Skeletal muscle tissue (tissue), 4 donors: ENCODE data around the gene SNRPN. TPM values are rescaled to one million over a fixed set of nuclear protein-coding genes. Genes with fewer than 3 reads are reported as not detected.
A peak's percentile ranks its signal among the peaks of the same experiment; 100 is the strongest.
"Not testable (repeated sequence)": the region's sequence is repeated elsewhere in the genome, so short reads cannot be mapped to it uniquely, and the experiment has no call there.

Source experiments
- H3K27ac ChIP-seq: one replicate; pipeline ENCODE4 v1.7.0; 2013; ENCODE audit warnings: mild to moderate bottlenecking, low read depth, low read length, inconsistent platforms
- H3K27me3 ChIP-seq, 3 donors: one replicate each; pipeline ENCODE4 v1.7.0; 2013; ENCODE audit warnings: low read length in 3 of 3; ENCODE audit not compliant: control insufficient read depth in 3 of 3, insufficient read depth in 3 of 3
- H3K36me3 ChIP-seq, 3 donors: one replicate each; pipeline ENCODE4 v1.7.0; 2013; ENCODE audit warnings: low read length in 3 of 3; ENCODE audit not compliant: control insufficient read depth in 3 of 3, insufficient read depth in 3 of 3
- H3K4me1 ChIP-seq, 3 donors: one replicate each; pipeline ENCODE4 v1.7.0; 2013; ENCODE audit warnings: low read length in 3 of 3, mild to moderate bottlenecking in 3 of 3; ENCODE audit not compliant: control insufficient read depth in 3 of 3, insufficient read depth in 3 of 3
- H3K4me3 ChIP-seq, 3 donors: one replicate each; pipeline ENCODE4 v1.7.0; 2013; ENCODE audit warnings: low read length in 3 of 3
- H3K9ac ChIP-seq, 3 donors: one replicate each; pipeline ENCODE4 v1.7.0; 2013; ENCODE audit warnings: low read length in 3 of 3, mild to moderate bottlenecking in 3 of 3, moderate library complexity in 2 of 3, low read depth in 1 of 3
- H3K9me3 ChIP-seq, 3 donors: one replicate each; pipeline ENCODE4 v1.7.0; 2013; ENCODE audit warnings: low read length in 3 of 3; ENCODE audit not compliant: control insufficient read depth in 3 of 3
- total RNA-seq: library from RNA; depleted of rRNA; stranded (reverse); fragments of >200 nt; gene quantifications from one replicate; pipeline ENCODE4 v1.2.3, GENCODE V29; 2014
- donor health status: Osteomylitis.

The SNRPN gene
- total RNA-seq, 1 donor from 2014 or later = 150 TPM

GRCh38 chr15:24938224-24938623 is 16.6 kb upstream of the SNRPN start:
- H3K9ac ChIP-seq, H3K27ac ChIP-seq, H3K9me3 ChIP-seq, H3K27me3 ChIP-seq, H3K4me1 ChIP-seq, H3K4me3 ChIP-seq, H3K36me3 ChIP-seq: not testable (repeated sequence)

- Histone ChIP-seq H3K9me3 (no peaks in the 10 kb centered on the region), H3K9ac (no peak overlapping the region), H3K36me3 (no peaks in the 10 kb centered on the region), H3K27ac (no peak overlapping the region), H3K27me3 (no peaks in the 10 kb centered on the region), H3K4me3 (no peak overlapping the region), H3K4me1 (peaks cover 0 to 2% (median 0%) of the 10 kb centered on the region in 3 donors)
Observed at GRCh38 chr15:24940236-24940635, 14.6 kb upstream of the SNRPN start.

- no peak overlapping the region for H3K27ac ChIP-seq
- H3K9me3 ChIP-seq = no peaks in the 10 kb centered on the region
- H3K36me3 ChIP-seq = no peaks in the 10 kb centered on the region
- no peaks in the 10 kb centered on the region for H3K27me3 ChIP-seq
- peaks cover 0 to 2% (median 0%) of the 10 kb centered on the region in 3 donors for H3K4me1 ChIP-seq
- H3K9ac ChIP-seq = no peak overlapping the region
- no peak overlapping the region for H3K4me3 ChIP-seq
Observed at GRCh38 chr15:24943361-24943760, 11.4 kb upstream of the SNRPN start.

GRCh38 chr15:24944954-24945353 is 9.8 kb upstream of the SNRPN start:
- Histone ChIP-seq H3K27ac (no peak overlapping the region), H3K4me1 (peaks cover 0 to 2% (median 0%) of the 10 kb centered on the region in 3 donors), H3K9ac (no peak overlapping the region), H3K36me3 (no peaks in the 10 kb centered on the region), H3K4me3 (no peak overlapping the region), H3K27me3 (no peaks in the 10 kb centered on the region), H3K9me3 (no peaks in the 10 kb centered on the region)

- Histone ChIP-seq H3K9me3 (no peaks in the 10 kb centered on the region), H3K4me3 (no peak overlapping the region), H3K27me3 (no peaks in the 10 kb centered on the region), H3K36me3 (no peaks in the 10 kb centered on the region), H3K9ac (no peak overlapping the region), H3K27ac (no peak overlapping the region), H3K4me1 (peaks cover 0 to 2% (median 0%) of the 10 kb centered on the region in 3 donors)
Observed at GRCh38 chr15:24945711-24946110, 9.1 kb upstream of the SNRPN start.

GRCh38 chr15:24948495-24948894 is 6.3 kb upstream of the SNRPN start:
- Histone ChIP-seq H3K4me1 (no peaks in the 10 kb centered on the region), H3K9me3 (no peaks in the 10 kb centered on the region), H3K36me3 (no peaks in the 10 kb centered on the region), H3K27ac (no peak overlapping the region), H3K9ac (no peak overlapping the region), H3K27me3 (no peaks in the 10 kb centered on the region), H3K4me3 (no peak overlapping the region)

- peak overlapping the region; percentile 90 for H3K27ac ChIP-seq
- H3K36me3 ChIP-seq = no peaks in the 10 kb centered on the region
- peak overlapping the region; percentile 93 to 97 (median 95) for H3K9ac ChIP-seq
- H3K4me3 ChIP-seq = peak overlapping the region; percentile 86 to 92 (median 89)
- no peaks in the 10 kb centered on the region for H3K9me3 ChIP-seq
- H3K27me3 ChIP-seq = no peaks in the 10 kb centered on the region
- peaks cover 2 to 7% (median 4%) of the 10 kb centered on the region in 3 donors for H3K4me1 ChIP-seq
Observed at GRCh38 chr15:24955531-24955921, 739 bp downstream of the SNRPN start.

GRCh38 chr15:24956111-24956838 is 1.5 kb downstream of the SNRPN start:
- H3K27ac ChIP-seq = peak overlapping the region; percentile 90
- no peaks in the 10 kb centered on the region for H3K27me3 ChIP-seq
- no peaks in the 10 kb centered on the region for H3K9me3 ChIP-seq
- peak overlapping the region; percentile 86 to 92 (median 89) for H3K4me3 ChIP-seq
- H3K9ac ChIP-seq = peak overlapping the region; percentile 93 to 97 (median 95)
- H3K4me1 ChIP-seq = peaks cover 2 to 7% (median 4%) of the 10 kb centered on the region in 3 donors
- no peaks in the 10 kb centered on the region for H3K36me3 ChIP-seq

- Histone ChIP-seq H3K36me3 (no peaks in the 10 kb centered on the region), H3K27me3 (no peaks in the 10 kb centered on the region), H3K9me3 (no peaks in the 10 kb centered on the region), H3K4me1 (peaks cover 2 to 7% (median 4%) of the 10 kb centered on the region in 3 donors), H3K27ac (no peak overlapping the region), H3K4me3 (no peak overlapping the region), H3K9ac (no peak overlapping the region)
Observed at GRCh38 chr15:24957691-24958090, 2.9 kb downstream of the SNRPN start.

- Histone ChIP-seq H3K9me3 (peaks cover 0 to 2% (median 0%) of the 10 kb centered on the region in 3 donors), H3K36me3 (peaks cover 0 to 23% (median 20%) of the 10 kb centered on the region in 3 donors), H3K4me3 (no peak overlapping the region), H3K27me3 (no peaks in the 10 kb centered on the region), H3K27ac (no peak overlapping the region), H3K9ac (no peak overlapping the region), H3K4me1 (peaks cover 2 to 7% (median 4%) of the 10 kb centered on the region in 3 donors)
Observed at GRCh38 chr15:24961967-24962366, 7.2 kb downstream of the SNRPN start.
